Adrenal gland (tissue), 5 donors: ENCODE data around the gene MACF1.

Experiments used
- CTCF ChIP-seq, 6 experiments: fragments of 450-650 bp in 4 of 6; fragments of 200-600 bp in 2 of 6; sonication (generic) in 1 of 6; IDR thresholded peaks; 1 replicate in 5 of 6; 2 replicates in 1 of 6; pipeline versions ENCODE4 v1.5.1 to v1.8.0; 2016 to 2021; ENCODE audit warnings: antibody characterized with exemption in 6 of 6, mild to moderate bottlenecking in 2 of 6, moderate library complexity in 1 of 6
- POLR2A ChIP-seq, 2 donors: fragments of 450-650 bp; IDR thresholded peaks; one replicate each; pipeline ENCODE4 v1.6.1; 2017; ENCODE audit warnings: antibody characterized with exemption in 2 of 2, mild to moderate bottlenecking in 2 of 2, moderate library complexity in 1 of 2
- donor health status: DM: no; HTN: no; CAD: no.

- TF ChIP-seq CTCF (IDR thresholded peaks at IDR 0.05) (no peak), POLR2A (IDR thresholded peaks at IDR 0.05) (no peak)
These were observed 91.4 kb downstream of the MACF1 start for GRCh38 chr1:39295901-39296300.
